CD4-positive, alpha-beta memory T cell (primary cell): ENCODE measurements around the gene MPRIP. TPM values are rescaled to one million over a fixed set of nuclear protein-coding genes. Genes with fewer than 3 reads are reported as not detected.

Experiments
- CTCF ChIA-PET: fragments of 350-600 bp; sonication (Branson Sonifier 250); formaldehyde crosslinking; loops from one replicate; lab custom pipeline; 2021; ENCODE audit warnings: inconsistent platforms; ENCODE audit not compliant: partially characterized antibody; lab: Charles Lee
- POLR2A ChIA-PET: fragments of 350-600 bp; sonication (Branson Sonifier 250); formaldehyde crosslinking; loops from one replicate; lab custom pipeline; 2021; ENCODE audit not compliant: partially characterized antibody; lab: Charles Lee
- DNase-seq, 5 donors: peaks; one replicate each; pipeline versions ENCODE4 v3.0.0 to v3.0.0-alpha.2; 2020 to 2022; ENCODE audit warnings: mixed read lengths in 1 of 5
- H3K27ac ChIP-seq: one replicate; pipeline ENCODE4 v1.7.0; 2013; ENCODE audit warnings: low read depth, low read length
- H3K27me3 ChIP-seq: 2 replicates; pipeline ENCODE4 v1.7.0; 2013; ENCODE audit warnings: mild to moderate bottlenecking, low read length, moderate library complexity; ENCODE audit not compliant: insufficient read depth
- H3K36me3 ChIP-seq: 2 replicates; pipeline ENCODE4 v1.7.0; 2013; ENCODE audit warnings: mild to moderate bottlenecking, low read length, moderate library complexity; ENCODE audit not compliant: insufficient read depth
- H3K4me1 ChIP-seq: 2 replicates; pipeline ENCODE4 v1.7.0; 2013; ENCODE audit warnings: mild to moderate bottlenecking, low read length, moderate library complexity; ENCODE audit not compliant: insufficient read depth
- H3K4me3 ChIP-seq, 2 donors: one replicate each; pipeline ENCODE4 v1.7.0; 2013; ENCODE audit warnings: low read length in 2 of 2, mild to moderate bottlenecking in 1 of 2
- H3K9me3 ChIP-seq, 2 donors: one replicate each; pipeline ENCODE4 v1.7.0; 2013; ENCODE audit warnings: low read length in 2 of 2, control low read depth in 1 of 2; ENCODE audit not compliant: control insufficient read depth in 1 of 2
- H3K27ac Mint-ChIP-seq, 7 donors: one replicate each; pipeline ENCODE4 v1.8.0; 2020 to 2021; ENCODE audit warnings: mixed read lengths in 7 of 7, mild to moderate bottlenecking in 6 of 7, inconsistent platforms in 3 of 7, moderate library complexity in 3 of 7
- H3K27me3 Mint-ChIP-seq, 2 donors: one replicate each; pipeline ENCODE4 v1.8.0; 2020 to 2021; ENCODE audit warnings: mixed read lengths in 2 of 2
- H3K36me3 Mint-ChIP-seq, 2 donors: one replicate each; pipeline ENCODE4 v1.8.0; 2020 to 2021; ENCODE audit warnings: mixed read lengths in 2 of 2, inconsistent platforms in 1 of 2, mild to moderate bottlenecking in 1 of 2
- H3K4me1 Mint-ChIP-seq, 4 donors: one replicate each; pipeline ENCODE4 v1.8.0; 2020 to 2021; ENCODE audit warnings: mixed read lengths in 4 of 4, mild to moderate bottlenecking in 1 of 4
- H3K4me3 Mint-ChIP-seq, 8 donors: one replicate each; pipeline ENCODE4 v1.8.0; 2020 to 2021; ENCODE audit warnings: mixed read lengths in 8 of 8, mild to moderate bottlenecking in 7 of 8, moderate library complexity in 6 of 8, inconsistent platforms in 3 of 8
- H3K9me3 Mint-ChIP-seq, 8 donors: one replicate each; pipeline ENCODE4 v1.8.0; 2020 to 2021; ENCODE audit warnings: mixed read lengths in 8 of 8, mild to moderate bottlenecking in 5 of 8, inconsistent platforms in 3 of 8, moderate library complexity in 1 of 8
- intact Hi-C: fragments of 100-400 bp; cut with micrococcal nuclease; formaldehyde crosslinking; loops from one replicate; pipeline ENCODE4 v1.15.1; 2023
- polyA plus RNA-seq, 2 donors: library from polyadenylated mRNA; unstranded; fragments of 300-500 nt; fragmentation: Illumina TruSeq; gene quantifications; one replicate each; pipeline ENCODE4 v1.2.3, GENCODE V29; 2021
- total RNA-seq, 2 experiments: library from RNA; stranded (reverse); gene quantifications; one replicate each; pipeline ENCODE4 v1.2.3, GENCODE V29; 2021

The MPRIP gene
- total and polyA plus RNA-seq, 4 experiments from 2014 or later: 48.4 to 255 (median 152) TPM

- no peaks in the 10 kb centered on the region for H3K27me3 Mint-ChIP-seq
Observed at GRCh38 chr17:17224137-17224536, 181.9 kb downstream of the MPRIP start.

GRCh38 chr17:17225901-17226300 is 183.6 kb downstream of the MPRIP start:
- Mint-ChIP-seq H3K9me3 (no peaks in the 10 kb centered on the region), H3K4me3 (no peak overlapping the region), H3K27me3 (no peaks in the 10 kb centered on the region), H3K27ac (no peak overlapping the region), H3K36me3 (peaks cover 40 to 82% of the 10 kb centered on the region in 2 donors), H3K4me1 (peaks cover 0 to 4% (median 0%) of the 10 kb centered on the region in 4 donors)
- H3K4me1 ChIP-seq: no peaks in the 10 kb centered on the region
- ChIA-PET CTCF (no interaction called here), POLR2A (no interaction called here)
- intact Hi-C loops: no loop called here
- no peak overlapping the region for H3K4me3 ChIP-seq
- no peaks in the 10 kb centered on the region for H3K9me3 ChIP-seq
- H3K36me3 ChIP-seq: peaks cover 81% of the 10 kb centered on the region
- H3K27ac ChIP-seq: no peak overlapping the region
- H3K27me3 ChIP-seq: no peaks in the 10 kb centered on the region
- DNase-seq: no peak

More at GRCh38 chr17:17224137-17224536, 181.9 kb downstream of the MPRIP start:
- peaks cover 0 to 1% (median 0%) of the 10 kb centered on the region in 8 donors for H3K9me3 Mint-ChIP-seq
- ChIA-PET POLR2A (no interaction called here), CTCF (no interaction called here)
- H3K36me3 Mint-ChIP-seq: peaks cover 36 to 84% of the 10 kb centered on the region in 2 donors
- peaks cover 0 to under 1% (median 0%) of the 10 kb centered on the region in 4 donors for H3K4me1 Mint-ChIP-seq
- no peak overlapping the region for H3K4me3 ChIP-seq
- H3K4me1 ChIP-seq: no peaks in the 10 kb centered on the region
- DNase-seq: no peak
- intact Hi-C loops: no loop called here
- peaks cover 85% of the 10 kb centered on the region for H3K36me3 ChIP-seq
- H3K27me3 ChIP-seq: no peaks in the 10 kb centered on the region
- no peak overlapping the region for H3K4me3 Mint-ChIP-seq
- H3K27ac ChIP-seq: no peak overlapping the region
- no peaks in the 10 kb centered on the region for H3K9me3 ChIP-seq
- no peak overlapping the region for H3K27ac Mint-ChIP-seq

- Histone ChIP-seq H3K27me3 (no peaks in the 10 kb centered on the region), H3K4me1 (no peaks in the 10 kb centered on the region), H3K4me3 (no peak overlapping the region), H3K36me3 (peaks cover 79% of the 10 kb centered on the region), H3K9me3 (no peaks in the 10 kb centered on the region), H3K27ac (no peak overlapping the region)
- peaks cover 0 to 7% (median under 1%) of the 10 kb centered on the region in 4 donors for H3K4me1 Mint-ChIP-seq
- CTCF ChIA-PET: no interaction called here
- H3K27ac Mint-ChIP-seq: no peak overlapping the region
- no peak overlapping the region for H3K4me3 Mint-ChIP-seq
- H3K36me3 Mint-ChIP-seq: peaks cover 42 to 81% of the 10 kb centered on the region in 2 donors
- H3K27me3 Mint-ChIP-seq: no peaks in the 10 kb centered on the region
- POLR2A ChIA-PET: interaction anchor here (0.8 to 2.2 kb wide), 2 partner anchors 10 to 21 kb away, joined by 3 to 9 read pairs; partner anchors contain the start of genes FLCN and PLD6
- H3K9me3 Mint-ChIP-seq: no peaks in the 10 kb centered on the region
- intact Hi-C loops: no loop called here
- DNase-seq: no peak
Observed at GRCh38 chr17:17226451-17227265, 184.4 kb downstream of the MPRIP start.

GRCh38 chr17:17227608-17228520 is 185.6 kb downstream of the MPRIP start:
- Histone ChIP-seq H3K27me3 (no peaks in the 10 kb centered on the region), H3K36me3 (peaks cover 75% of the 10 kb centered on the region), H3K9me3 (no peaks in the 10 kb centered on the region), H3K27ac (no peak overlapping the region), H3K4me3 (no peak overlapping the region), H3K4me1 (no peaks in the 10 kb centered on the region)
- Mint-ChIP-seq H3K4me3 (no peak overlapping the region), H3K27ac (no peak overlapping the region), H3K36me3 (peaks cover 45 to 81% of the 10 kb centered on the region in 2 donors), H3K9me3 (no peaks in the 10 kb centered on the region), H3K4me1 (peaks cover 0 to 10% (median 1%) of the 10 kb centered on the region in 4 donors), H3K27me3 (no peaks in the 10 kb centered on the region)
- POLR2A ChIA-PET: interaction anchor here (0.6 to 2.2 kb wide), 2 partner anchors 9 to 221 kb away, joined by 3 to 9 read pairs; partner anchors contain the start of gene FLCN
- CTCF ChIA-PET: no interaction called here
- DNase-seq: no peak
- intact Hi-C loops: no loop called here

GRCh38 chr17:17228521-17229279 is 186.4 kb downstream of the MPRIP start:
- no peak overlapping the region for H3K4me3 Mint-ChIP-seq
- DNase-seq: no peak
- Histone ChIP-seq H3K9me3 (no peaks in the 10 kb centered on the region), H3K4me1 (no peaks in the 10 kb centered on the region), H3K4me3 (no peak overlapping the region), H3K36me3 (peaks cover 70% of the 10 kb centered on the region), H3K27me3 (no peaks in the 10 kb centered on the region), H3K27ac (no peak overlapping the region)
- no peaks in the 10 kb centered on the region for H3K9me3 Mint-ChIP-seq
- H3K36me3 Mint-ChIP-seq: peaks cover 41 to 74% of the 10 kb centered on the region in 2 donors
- H3K4me1 Mint-ChIP-seq: peaks cover 0 to 10% (median 1%) of the 10 kb centered on the region in 4 donors
- ChIA-PET POLR2A (interaction anchor here (0.6 to 2.2 kb wide), 2 partner anchors 8 to 222 kb away, joined by 3 to 9 read pairs; partner anchors contain the start of gene FLCN), CTCF (no interaction called here)
- H3K27me3 Mint-ChIP-seq: no peaks in the 10 kb centered on the region
- H3K27ac Mint-ChIP-seq: peak overlapping the region in 2 of 7 donors; percentile 51 to 53
- intact Hi-C loops: no loop called here

GRCh38 chr17:17229416-17230384 is 187.4 kb downstream of the MPRIP start:
- no peaks in the 10 kb centered on the region for H3K9me3 Mint-ChIP-seq
- intact Hi-C loops: no loop called here
- no peak overlapping the region for H3K4me3 ChIP-seq
- no peaks in the 10 kb centered on the region for H3K27me3 ChIP-seq
- no peak overlapping the region for H3K27ac ChIP-seq
- peaks cover 34 to 66% of the 10 kb centered on the region in 2 donors for H3K36me3 Mint-ChIP-seq
- DNase-seq: no peak
- H3K36me3 ChIP-seq: peaks cover 60% of the 10 kb centered on the region
- no peaks in the 10 kb centered on the region for H3K27me3 Mint-ChIP-seq
- H3K9me3 ChIP-seq: no peaks in the 10 kb centered on the region
- ChIA-PET CTCF (interaction anchor here (0.7 kb wide), 1 partner anchor 24 kb away, joined by 4 read pairs; no protein-coding TSS in a partner anchor), POLR2A (no interaction called here)
- no peak overlapping the region for H3K4me3 Mint-ChIP-seq
- no peaks in the 10 kb centered on the region for H3K4me1 ChIP-seq
- H3K27ac Mint-ChIP-seq: peak overlapping the region in 1 of 7 donors; percentile 71
- H3K4me1 Mint-ChIP-seq: peaks cover 0 to 10% (median 1%) of the 10 kb centered on the region in 4 donors
